Hair follicle dermal papilla cell (primary cell): ENCODE data around the gene BROX. TPM values are rescaled to one million over a fixed set of nuclear protein-coding genes. Genes with fewer than 3 reads are reported as not detected.

ENCODE experiments used
- total RNA-seq: library from RNA; depleted of rRNA; stranded (reverse); fragments of >200 nt; gene quantifications from 2 replicates; pipeline ENCODE4 v1.2.3, GENCODE V29; 2012

Gene BROX
- total RNA-seq: 75.5 and 93.6 TPM in 2 replicates

DNA sequence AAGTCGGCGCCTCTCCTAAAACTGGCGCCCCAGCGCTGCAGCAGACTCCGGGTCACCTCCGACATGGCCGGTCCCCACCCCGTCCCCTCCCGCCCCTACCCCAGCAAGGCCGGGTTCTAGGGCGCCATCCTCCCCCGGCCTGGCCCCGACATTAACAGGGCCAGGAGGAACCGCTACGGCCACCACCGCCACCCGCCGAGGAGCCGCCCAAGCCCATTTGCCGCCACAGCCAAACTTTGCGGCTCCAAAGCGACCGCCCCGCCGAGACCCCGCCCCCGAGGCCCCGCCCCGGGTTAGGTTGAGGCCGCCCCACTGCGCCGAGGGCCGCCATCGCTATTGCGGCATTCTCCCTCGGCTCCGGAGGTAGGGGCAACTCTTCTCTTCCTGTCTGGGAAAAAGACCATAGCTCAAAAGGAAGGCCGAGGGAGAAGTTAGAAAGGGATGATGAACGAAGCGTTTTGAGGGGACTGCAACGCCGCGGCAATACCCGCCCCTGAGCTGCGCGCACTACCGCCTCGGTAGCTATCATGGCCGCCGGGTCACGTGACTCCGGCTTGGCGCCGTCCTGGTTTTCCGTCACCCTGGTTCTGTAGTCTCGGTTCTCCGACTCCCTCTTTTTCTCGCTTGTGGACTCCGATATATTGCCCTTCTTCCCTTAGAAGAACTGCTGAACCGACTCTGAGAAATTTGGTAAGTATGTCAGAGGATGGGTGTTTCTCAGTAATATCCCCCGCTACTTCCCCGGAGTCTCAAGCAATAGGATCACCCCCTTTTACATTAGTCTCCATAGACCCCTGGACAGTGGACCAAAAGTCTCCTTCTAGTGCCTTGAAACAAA lies at the start of gene BROX, which contains the start of gene AIDA:
TSS of gene BROX (plus strand) at position 312 of the 838 bp plus-strand sequence. CDS start 3,136 bp downstream, outside the sequence.
TSS of gene AIDA (minus strand) at position 239 of the 838 bp plus-strand sequence. CDS start at position 65, 174 bp downstream.

DNA sequence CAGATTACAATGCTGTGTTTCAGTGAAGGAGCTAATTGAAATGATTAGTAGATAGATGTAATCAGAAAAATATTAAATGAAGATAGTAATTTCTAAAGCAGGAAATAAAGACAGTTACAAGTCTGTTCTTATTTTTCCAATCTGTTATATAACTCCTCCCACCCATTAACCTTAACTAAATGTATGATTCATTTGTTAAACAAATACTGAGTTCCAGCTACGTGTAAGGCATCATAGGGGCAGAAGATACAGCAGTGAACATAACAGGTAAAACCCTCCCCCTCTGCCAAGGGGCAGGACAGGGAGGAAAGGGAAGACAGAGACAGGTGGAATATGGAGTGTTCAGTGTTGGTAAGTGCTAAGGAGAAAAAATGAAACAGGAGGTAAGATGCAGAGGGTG lies 24.6 kb downstream of the BROX start, which contains the start of gene FAM177B:
TSS of gene FAM177B (plus strand) at position 231 of the 400 bp plus-strand sequence. CDS start 9,344 bp downstream, outside the sequence.

Other genes with a start within 250 kb of the BROX start
- gene HHIPL2, start 164.5 kb upstream of the BROX start, total RNA-seq: 1.8 and 3.9 TPM in 2 replicates
- gene TAF1A, start 122.6 kb upstream of the BROX start, total RNA-seq: 10.7 TPM in 2 replicates
- 56.0 and 72.9 TPM in 2 replicates for gene MIA3, start 94.5 kb upstream of the BROX start, total RNA-seq
- gene AIDA, start 73 bp upstream of the BROX start, total RNA-seq: 60.7 and 62.1 TPM in 2 replicates
- not detected in 2 replicates for gene FAM177B, start 24.6 kb downstream of the BROX start, total RNA-seq
- 5.7 and 5.8 TPM in 2 replicates for gene DISP1, start 102.5 kb downstream of the BROX start, total RNA-seq